ENCODE data around the gene ZNF507. TPM values are rescaled to one million over a fixed set of nuclear protein-coding genes. Genes with fewer than 3 reads are reported as not detected.

Gene ZNF507
- total RNA-seq, 4 donors from 2014 or later, result 10.5 to 37.4 (median 28.2) TPM

DNA sequence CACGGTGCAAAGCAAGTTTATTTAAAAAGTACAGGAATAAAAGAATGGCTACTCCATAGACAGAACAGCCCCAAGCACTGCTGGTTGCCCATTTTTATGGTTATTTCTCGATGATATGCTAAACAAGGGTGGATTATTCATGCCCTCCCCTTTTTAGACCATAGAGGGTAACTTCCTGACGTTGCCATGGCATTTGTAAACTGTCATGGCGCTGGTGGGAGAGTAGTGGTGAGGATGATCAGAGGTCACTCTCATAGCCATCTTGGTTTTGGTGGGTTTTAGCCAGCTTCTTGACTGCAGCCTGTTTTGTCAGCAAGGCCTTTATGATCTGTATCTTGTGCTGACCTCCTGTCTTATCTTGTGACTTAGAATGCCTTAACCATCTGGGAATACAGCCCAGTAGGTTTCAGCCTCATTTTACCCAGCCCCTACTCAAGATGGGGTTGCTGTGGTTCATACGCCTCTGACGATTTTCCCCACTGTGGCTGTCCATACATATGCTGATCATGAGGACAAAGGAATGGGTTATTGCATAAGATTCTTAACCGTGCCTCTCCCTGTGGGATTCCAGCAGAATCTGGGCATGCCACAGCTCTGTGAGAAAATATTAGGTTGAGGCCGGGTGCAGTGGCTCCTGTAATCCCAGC is 36.9 kb upstream of the ZNF507 start:
- Histone ChIP-seq H3K27ac (no peak overlapping the region), H3K36me3 (no peaks in the 10 kb centered on the region), H3K4me3 (no peak overlapping the region), H3K27me3 (no peaks in the 10 kb centered on the region), H3K9me3 (peaks cover 0 to 3% of the 10 kb centered on the region in 2 donors), H3K4me1 (no peaks in the 10 kb centered on the region)
- intact Hi-C loops (cut with DNase I; ENCODE audit: low total_unique reads), result no loop called here
- no peak for TF ChIP-seq POLR2A (IDR thresholded peaks at IDR 0.05)
- no peak for DNase-seq

DNA sequence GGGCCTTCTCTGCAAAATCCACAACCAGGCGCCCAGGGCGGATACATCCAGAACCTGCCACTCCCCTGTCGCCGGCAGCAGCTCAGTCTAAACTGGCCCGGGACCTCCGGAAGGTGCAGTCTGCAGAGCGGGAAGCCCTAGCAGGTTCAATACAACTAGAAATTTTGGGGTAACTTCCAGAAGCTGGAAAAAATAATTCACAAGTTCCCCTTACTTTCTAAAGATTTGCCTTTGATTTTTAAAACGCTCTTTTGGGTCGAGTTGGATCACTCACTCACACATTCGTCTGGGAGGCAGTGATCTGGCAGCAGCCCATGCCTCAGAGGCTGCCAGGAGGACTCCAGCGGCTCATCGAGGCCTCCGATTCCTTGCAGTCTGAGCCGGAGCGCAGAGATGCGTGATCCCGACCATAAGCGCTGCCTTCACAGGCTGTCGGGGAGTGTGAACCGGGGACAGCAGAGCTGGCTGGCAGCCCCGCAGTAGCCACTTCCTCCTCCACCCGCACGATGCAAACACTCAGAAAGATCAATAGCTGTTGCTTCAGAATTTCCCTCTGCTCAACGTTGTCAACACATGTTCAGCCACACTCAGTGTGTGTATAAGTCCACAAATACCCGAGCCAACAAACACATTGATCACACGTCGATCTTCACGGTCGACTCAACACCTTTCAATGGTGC is 35.6 kb upstream of the ZNF507 start:
- no peak for DNase-seq
- Histone ChIP-seq H3K27ac (no peak overlapping the region), H3K9me3 (no peaks in the 10 kb centered on the region), H3K36me3 (no peaks in the 10 kb centered on the region), H3K4me1 (no peaks in the 10 kb centered on the region), H3K27me3 (no peaks in the 10 kb centered on the region), H3K4me3 (no peak overlapping the region)
- TF ChIP-seq CTCF (IDR thresholded peaks at IDR 0.05), result no peak
- no peak for TF ChIP-seq POLR2A (IDR thresholded peaks at IDR 0.05)
- intact Hi-C loops (cut with DNase I; ENCODE audit: low total_unique reads), result no loop called here

DNA sequence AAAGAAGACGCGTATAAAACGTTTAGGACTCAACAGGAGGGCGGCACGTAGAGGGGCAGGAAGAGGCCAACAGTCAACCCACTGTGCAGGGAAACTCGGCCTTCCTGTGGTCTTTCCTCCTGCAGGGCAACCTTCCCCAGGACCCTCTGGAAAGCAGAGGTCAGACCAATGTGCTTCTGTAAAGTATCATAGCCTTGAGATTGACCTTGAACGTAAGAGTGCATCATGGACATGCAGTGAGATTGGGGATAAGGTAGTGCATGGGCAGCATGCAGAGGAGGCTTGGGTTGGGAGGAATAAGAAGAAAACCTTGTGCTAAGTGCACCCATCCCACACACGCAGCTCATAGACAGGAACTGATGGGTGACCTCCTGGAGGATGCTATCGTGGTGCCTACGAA is 34.0 kb upstream of the ZNF507 start:
- no peak overlapping the region for H3K4me3 ChIP-seq
- no peak for DNase-seq
- no peak for TF ChIP-seq CTCF (IDR thresholded peaks at IDR 0.05)
- no peak for TF ChIP-seq POLR2A (IDR thresholded peaks at IDR 0.05)
- no peaks in the 10 kb centered on the region for H3K36me3 ChIP-seq
- intact Hi-C loops (cut with DNase I; ENCODE audit: low total_unique reads), result no loop called here
- H3K27ac ChIP-seq, result no peak overlapping the region
- no peaks in the 10 kb centered on the region for H3K4me1 ChIP-seq
- no peaks in the 10 kb centered on the region for H3K27me3 ChIP-seq
- no peaks in the 10 kb centered on the region for H3K9me3 ChIP-seq

- intact Hi-C loops (cut with DNase I; ENCODE audit: low total_unique reads), result no loop called here
- no peak for DNase-seq
- no peaks in the 10 kb centered on the region for H3K36me3 ChIP-seq
Measured at GRCh38 chr19:32313569-32314265, 31.7 kb upstream of the ZNF507 start.

DNA sequence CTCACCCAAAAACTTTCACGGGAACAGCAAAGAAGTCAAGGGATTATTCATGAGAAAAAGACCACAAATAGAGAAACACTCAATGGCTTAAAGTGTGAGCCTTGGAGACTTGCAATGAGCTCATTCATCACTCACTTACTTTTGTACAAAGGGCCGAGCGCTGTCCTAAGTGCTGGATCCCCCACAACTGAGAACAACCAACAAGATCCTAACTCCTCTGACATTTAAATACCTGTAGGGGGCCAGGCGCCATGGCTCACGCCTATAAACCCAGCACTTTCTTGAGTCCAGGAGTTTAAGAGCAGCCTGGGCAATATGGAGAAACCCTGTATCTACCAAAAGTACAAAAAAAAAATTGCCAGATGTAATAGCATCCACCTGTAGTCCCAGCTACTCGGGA is 29.4 kb upstream of the ZNF507 start:
- Histone ChIP-seq H3K36me3 (no peaks in the 10 kb centered on the region), H3K4me1 (no peaks in the 10 kb centered on the region), H3K27ac (no peak overlapping the region), H3K27me3 (no peaks in the 10 kb centered on the region), H3K9me3 (no peaks in the 10 kb centered on the region), H3K4me3 (no peak overlapping the region)
- TF ChIP-seq CTCF (IDR thresholded peaks at IDR 0.05) (no peak), POLR2A (IDR thresholded peaks at IDR 0.05) (no peak)
- intact Hi-C loops (cut with DNase I; ENCODE audit: low total_unique reads), result no loop called here
- no peak for DNase-seq

More at GRCh38 chr19:32313569-32314265, 31.7 kb upstream of the ZNF507 start:
- no peak overlapping the region for H3K27ac ChIP-seq
- H3K4me3 ChIP-seq, result no peak overlapping the region
- H3K9me3 ChIP-seq, result no peaks in the 10 kb centered on the region
- TF ChIP-seq CTCF (IDR thresholded peaks at IDR 0.05) (no peak), POLR2A (IDR thresholded peaks at IDR 0.05) (no peak)
- no peaks in the 10 kb centered on the region for H3K4me1 ChIP-seq
- H3K27me3 ChIP-seq, result no peaks in the 10 kb centered on the region
